Hematopoietic multipotent progenitor cell treated with erythropoietin and hydrocortisone succinate and interleukin-3 and kit ligand, for 8 days (in vitro differentiated cells): ENCODE results near the gene CDON.

Experiments
- DNase-seq: peaks from one replicate; pipeline ENCODE4 v3.0.0-alpha.2; 2015

The CDON gene

GRCh38 chr11:125954123-125954944 is 108.3 kb downstream of the CDON start:
- no peak for DNase-seq

GRCh38 chr11:125953401-125953935 is 109.2 kb downstream of the CDON start:
- no peak for DNase-seq

GRCh38 chr11:125952973-125953372 is 109.7 kb downstream of the CDON start:
- DNase-seq, result no peak

GRCh38 chr11:125952559-125952958 is 110.1 kb downstream of the CDON start:
- DNase-seq, result no peak

- DNase-seq, result no peak
Measured at GRCh38 chr11:125951731-125952130, 110.9 kb downstream of the CDON start.

- DNase-seq, result no peak
Measured at GRCh38 chr11:125950696-125951651, 111.7 kb downstream of the CDON start.

- DNase-seq, result no peak
Measured at GRCh38 chr11:125950178-125950490, 112.5 kb downstream of the CDON start.

GRCh38 chr11:125949271-125950177 is 113.1 kb downstream of the CDON start:
- DNase-seq, result no peak

GRCh38 chr11:125948278-125949051 is 114.2 kb downstream of the CDON start:
- no peak for DNase-seq

- DNase-seq, result no peak
Measured at GRCh38 chr11:125947419-125948277, 115.0 kb downstream of the CDON start.

- no peak for DNase-seq
Measured at GRCh38 chr11:125946712-125947418, 115.8 kb downstream of the CDON start.

- no peak for DNase-seq
Measured at GRCh38 chr11:125945797-125946520, 116.7 kb downstream of the CDON start, which contains the start of gene VSIG10L2. Gene VSIG10L2 (plus strand): TSS chr11:125946044. CDS start chr11:125946056, 12 bp downstream.

- no peak for DNase-seq
Measured at GRCh38 chr11:125945011-125945796, 117.5 kb downstream of the CDON start.

- DNase-seq, result no peak
Measured at GRCh38 chr11:125944350-125945010, 118.2 kb downstream of the CDON start.

- DNase-seq, result no peak
Measured at GRCh38 chr11:125943661-125944349, 118.9 kb downstream of the CDON start.

GRCh38 chr11:125942771-125943428 is 119.8 kb downstream of the CDON start:
- no peak for DNase-seq
